ENCODE measurements around the gene FATE1.

Gene FATE1

DNA sequence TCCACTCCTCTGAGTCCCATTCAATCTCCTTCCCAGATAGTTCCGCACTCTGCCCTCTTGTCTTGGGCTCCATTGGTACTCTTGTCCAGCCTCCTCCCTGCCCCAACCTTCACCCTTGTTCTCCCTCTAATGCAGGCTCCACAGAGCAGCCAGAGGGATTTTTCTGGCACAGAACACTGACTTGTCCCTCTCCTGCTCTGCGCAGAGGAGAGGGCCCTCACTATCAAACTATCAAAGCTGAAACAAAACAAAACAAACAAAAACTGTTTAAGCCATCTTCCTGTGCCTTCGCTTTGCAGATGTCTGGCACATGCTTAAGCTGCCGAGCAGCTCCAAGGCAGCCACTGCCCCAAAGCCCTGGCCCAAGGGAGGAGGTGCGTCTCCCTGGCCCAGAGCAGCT is 21.7 kb downstream of the FATE1 start:
- Histone ChIP-seq H3K27me3 (ENCODE audit: insufficient read depth, low read length, poor library complexity, severe bottlenecking) (no peaks in the 10 kb centered on the region), H3K4me2 (ENCODE audit: low read depth, low read length, poor library complexity, severe bottlenecking) (no peak overlapping the region), H3K36me3 (ENCODE audit: insufficient read depth, low read length) (no peaks in the 10 kb centered on the region), H4K20me1 (ENCODE audit: insufficient read depth, low read length, poor library complexity, severe bottlenecking) (no peaks in the 10 kb centered on the region), H3F3A (ENCODE audit: low read depth) (no peaks in the 10 kb centered on the region), H3K9me2 (replicated peaks; ENCODE audit: low read depth, low read length) (no peaks in the 10 kb centered on the region), H2AFZ (ENCODE audit: low read length) (no peak overlapping the region), H3K4me1 (ENCODE audit: insufficient read depth, low read length, poor library complexity, severe bottlenecking) (no peaks in the 10 kb centered on the region), H3K4me3 (ENCODE audit: low read length, poor library complexity, severe bottlenecking) (no peak overlapping the region), H3K9ac (ENCODE audit: low read depth, low read length, poor library complexity, severe bottlenecking) (no peak overlapping the region), H3K9me3 (ENCODE audit: insufficient read depth, low read depth, low read length) (no peaks in the 10 kb centered on the region), H3K79me2 (ENCODE audit: insufficient read depth, low read length) (no peaks in the 10 kb centered on the region)
- TF ChIP-seq, protein P1, sequence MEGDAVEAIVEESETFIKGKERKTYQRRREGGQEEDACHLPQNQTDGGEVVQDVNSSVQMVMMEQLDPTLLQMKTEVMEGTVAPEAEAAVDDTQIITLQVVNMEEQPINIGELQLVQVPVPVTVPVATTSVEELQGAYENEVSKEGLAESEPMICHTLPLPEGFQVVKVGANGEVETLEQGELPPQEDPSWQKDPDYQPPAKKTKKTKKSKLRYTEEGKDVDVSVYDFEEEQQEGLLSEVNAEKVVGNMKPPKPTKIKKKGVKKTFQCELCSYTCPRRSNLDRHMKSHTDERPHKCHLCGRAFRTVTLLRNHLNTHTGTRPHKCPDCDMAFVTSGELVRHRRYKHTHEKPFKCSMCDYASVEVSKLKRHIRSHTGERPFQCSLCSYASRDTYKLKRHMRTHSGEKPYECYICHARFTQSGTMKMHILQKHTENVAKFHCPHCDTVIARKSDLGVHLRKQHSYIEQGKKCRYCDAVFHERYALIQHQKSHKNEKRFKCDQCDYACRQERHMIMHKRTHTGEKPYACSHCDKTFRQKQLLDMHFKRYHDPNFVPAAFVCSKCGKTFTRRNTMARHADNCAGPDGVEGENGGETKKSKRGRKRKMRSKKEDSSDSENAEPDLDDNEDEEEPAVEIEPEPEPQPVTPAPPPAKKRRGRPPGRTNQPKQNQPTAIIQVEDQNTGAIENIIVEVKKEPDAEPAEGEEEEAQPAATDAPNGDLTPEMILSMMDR (conservative IDR thresholded peaks at IDR 0.05; ENCODE audit: low read length): no peak
- no peak for TF ChIP-seq EZH2phosphoT487 (IDR thresholded peaks at IDR 0.05; ENCODE audit: borderline replicate concordance)

DNA sequence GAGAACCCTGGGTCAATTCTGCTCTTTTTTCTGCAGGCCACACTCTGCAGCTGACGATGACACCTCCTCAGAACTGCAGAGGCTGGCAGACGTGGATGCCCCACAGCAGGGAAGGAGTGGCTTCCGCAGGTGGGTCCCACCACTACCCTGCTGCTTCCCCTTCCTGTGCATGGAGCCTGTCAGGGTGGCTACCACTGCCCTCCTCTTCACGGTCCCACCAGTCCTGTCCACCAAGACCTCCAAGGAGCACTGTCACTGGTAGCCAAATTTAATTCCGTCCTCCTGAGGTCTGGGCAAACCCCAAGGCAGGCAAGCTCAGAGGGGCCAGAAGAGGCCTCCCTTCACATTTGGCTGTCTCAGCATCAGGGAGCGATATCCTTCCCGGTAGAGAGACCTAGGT is 22.9 kb downstream of the FATE1 start:
- Histone ChIP-seq H3K4me1 (ENCODE audit: insufficient read depth, low read length, poor library complexity, severe bottlenecking) (no peaks in the 10 kb centered on the region), H2AFZ (ENCODE audit: low read length) (no peak overlapping the region), H3F3A (ENCODE audit: low read depth) (no peaks in the 10 kb centered on the region), H4K20me1 (ENCODE audit: insufficient read depth, low read length, poor library complexity, severe bottlenecking) (no peaks in the 10 kb centered on the region), H3K36me3 (ENCODE audit: insufficient read depth, low read length) (no peaks in the 10 kb centered on the region), H3K4me2 (ENCODE audit: low read depth, low read length, poor library complexity, severe bottlenecking) (no peak overlapping the region), H3K9me2 (replicated peaks; ENCODE audit: low read depth, low read length) (no peaks in the 10 kb centered on the region), H3K9ac (ENCODE audit: low read depth, low read length, poor library complexity, severe bottlenecking) (no peak overlapping the region), H3K9me3 (ENCODE audit: insufficient read depth, low read depth, low read length) (no peaks in the 10 kb centered on the region), H3K27me3 (ENCODE audit: insufficient read depth, low read length, poor library complexity, severe bottlenecking) (no peaks in the 10 kb centered on the region), H3K4me3 (ENCODE audit: low read length, poor library complexity, severe bottlenecking) (no peak overlapping the region), H3K79me2 (ENCODE audit: insufficient read depth, low read length) (no peaks in the 10 kb centered on the region)
- TF ChIP-seq, protein P1 (conservative IDR thresholded peaks at IDR 0.05; ENCODE audit: low read length): no peak

DNA sequence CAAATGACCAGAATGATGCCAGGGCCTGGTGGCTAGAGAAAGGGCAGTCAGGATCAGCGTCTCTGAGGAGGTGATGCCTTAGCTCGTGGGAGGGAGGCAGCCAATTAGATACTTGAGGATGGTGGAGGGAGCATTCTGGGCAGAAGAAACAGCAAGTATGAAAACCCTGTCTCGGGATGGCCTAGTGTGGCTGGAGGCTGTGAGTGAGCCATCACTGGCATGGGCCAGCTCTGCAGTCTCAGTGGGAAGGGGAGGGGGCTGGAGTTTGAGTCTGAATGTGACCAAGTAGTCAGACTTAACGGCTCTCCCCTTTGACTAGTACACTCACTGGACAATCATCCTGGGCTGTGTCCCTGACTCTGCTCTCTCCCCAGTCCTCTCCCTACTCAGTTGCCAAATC is 25.8 kb downstream of the FATE1 start:
- H3K27me3 ChIP-seq (ENCODE audit: insufficient read depth, low read length, poor library complexity, severe bottlenecking): no peaks in the 10 kb centered on the region
- no peak overlapping the region for H3K4me3 ChIP-seq (ENCODE audit: low read length, poor library complexity, severe bottlenecking)
- no peaks in the 10 kb centered on the region for H3K4me1 ChIP-seq (ENCODE audit: insufficient read depth, low read length, poor library complexity, severe bottlenecking)
- no peaks in the 10 kb centered on the region for H4K20me1 ChIP-seq (ENCODE audit: insufficient read depth, low read length, poor library complexity, severe bottlenecking)
- no peaks in the 10 kb centered on the region for H3K9me3 ChIP-seq (ENCODE audit: insufficient read depth, low read depth, low read length)
- no peak overlapping the region for H2AFZ ChIP-seq (ENCODE audit: low read length)
- no peaks in the 10 kb centered on the region for H3F3A ChIP-seq (ENCODE audit: low read depth)
- TF ChIP-seq, protein P1 (conservative IDR thresholded peaks at IDR 0.05; ENCODE audit: low read length): no peak
- TF ChIP-seq EZH2phosphoT487 (IDR thresholded peaks at IDR 0.05; ENCODE audit: borderline replicate concordance): no peak
- H3K79me2 ChIP-seq (ENCODE audit: insufficient read depth, low read length): no peaks in the 10 kb centered on the region
- H3K36me3 ChIP-seq (ENCODE audit: insufficient read depth, low read length): no peaks in the 10 kb centered on the region
- H3K9me2 ChIP-seq (replicated peaks; ENCODE audit: low read depth, low read length): no peaks in the 10 kb centered on the region
- H3K9ac ChIP-seq (ENCODE audit: low read depth, low read length, poor library complexity, severe bottlenecking): no peak overlapping the region
- H3K4me2 ChIP-seq (ENCODE audit: low read depth, low read length, poor library complexity, severe bottlenecking): no peak overlapping the region

Measured in Loucy (cell line).